ENCODE data around the gene INPP4B.

GRCh38 chr4:142811034-142811433, 35.1 kb downstream of the INPP4B start:
- TF ChIP-seq, protein P1, sequence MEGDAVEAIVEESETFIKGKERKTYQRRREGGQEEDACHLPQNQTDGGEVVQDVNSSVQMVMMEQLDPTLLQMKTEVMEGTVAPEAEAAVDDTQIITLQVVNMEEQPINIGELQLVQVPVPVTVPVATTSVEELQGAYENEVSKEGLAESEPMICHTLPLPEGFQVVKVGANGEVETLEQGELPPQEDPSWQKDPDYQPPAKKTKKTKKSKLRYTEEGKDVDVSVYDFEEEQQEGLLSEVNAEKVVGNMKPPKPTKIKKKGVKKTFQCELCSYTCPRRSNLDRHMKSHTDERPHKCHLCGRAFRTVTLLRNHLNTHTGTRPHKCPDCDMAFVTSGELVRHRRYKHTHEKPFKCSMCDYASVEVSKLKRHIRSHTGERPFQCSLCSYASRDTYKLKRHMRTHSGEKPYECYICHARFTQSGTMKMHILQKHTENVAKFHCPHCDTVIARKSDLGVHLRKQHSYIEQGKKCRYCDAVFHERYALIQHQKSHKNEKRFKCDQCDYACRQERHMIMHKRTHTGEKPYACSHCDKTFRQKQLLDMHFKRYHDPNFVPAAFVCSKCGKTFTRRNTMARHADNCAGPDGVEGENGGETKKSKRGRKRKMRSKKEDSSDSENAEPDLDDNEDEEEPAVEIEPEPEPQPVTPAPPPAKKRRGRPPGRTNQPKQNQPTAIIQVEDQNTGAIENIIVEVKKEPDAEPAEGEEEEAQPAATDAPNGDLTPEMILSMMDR (IDR thresholded peaks at IDR 0.05), result no peak
- no peak for TF ChIP-seq ZFX (IDR thresholded peaks at IDR 0.05; ENCODE audit: borderline replicate concordance)

Data from 22Rv1 (cell line).